Right atrium auricular region (tissue), 2 donors: ENCODE measurements around the gene DNAJC5. TPM values are rescaled to one million over a fixed set of nuclear protein-coding genes. Genes with fewer than 3 reads are reported as not detected.

ENCODE experiments used
- DNase-seq: peaks from one replicate; pipeline ENCODE4 v3.0.0-alpha.2; 2019; ENCODE audit warnings: low spot score
- H3K27ac ChIP-seq, 2 donors: fragments of 200-600 bp; sonication (generic); 1 replicate in 1 of 2; 2 replicates in 1 of 2; pipeline ENCODE4 v1.5.1; 2016 to 2019
- H3K27me3 ChIP-seq, 2 donors: fragments of 200-600 bp; sonication (generic); one replicate each; pipeline versions ENCODE4 v1.5.1 to v1.6.0; 2017 to 2019
- H3K36me3 ChIP-seq: fragments of 200-600 bp; sonication (generic); one replicate; pipeline ENCODE4 v1.5.1; 2016
- H3K4me1 ChIP-seq, 2 donors: fragments of 200-600 bp; sonication (generic); one replicate each; pipeline versions ENCODE4 v1.5.1 to v1.6.0; 2017 to 2019
- H3K4me3 ChIP-seq, 2 donors: fragments of 200-600 bp; sonication (generic); 1 replicate in 1 of 2; 2 replicates in 1 of 2; pipeline ENCODE4 v1.5.1; 2017 to 2019; ENCODE audit warnings: mild to moderate bottlenecking in 1 of 2, moderate library complexity in 1 of 2
- H3K9me3 ChIP-seq, 2 donors: fragments of 200-600 bp; sonication (generic); one replicate each; pipeline ENCODE4 v1.5.1; 2019
- CTCF ChIP-seq, 2 donors: fragments of 200-600 bp; sonication (generic); IDR thresholded peaks; one replicate each; pipeline ENCODE4 v1.5.1; 2019; ENCODE audit warnings: antibody characterized with exemption in 2 of 2
- total RNA-seq, 2 donors: library from RNA; depleted of rRNA; stranded (reverse); fragments of >200 nt; gene quantifications; one replicate each; pipeline ENCODE4 v1.1.0, GENCODE V29; 2016

Gene DNAJC5
- total RNA-seq, 2 donors from 2014 or later = 41.2 to 43.8 TPM

GRCh38 chr20:63966944-63967322 is 72.0 kb downstream of the DNAJC5 start:
- H3K9me3 ChIP-seq = no peaks in the 10 kb centered on the region
- H3K4me3 ChIP-seq = no peak overlapping the region
- DNase-seq = no peak
- H3K27ac ChIP-seq = no peak overlapping the region
- H3K27me3 ChIP-seq = no peaks in the 10 kb centered on the region
- peaks cover 25% of the 10 kb centered on the region for H3K36me3 ChIP-seq
- no peak for TF ChIP-seq CTCF (IDR thresholded peaks at IDR 0.05)
- peaks cover 0 to 20% of the 10 kb centered on the region in 2 donors for H3K4me1 ChIP-seq

- Histone ChIP-seq H3K36me3 (peaks cover 20% of the 10 kb centered on the region), H3K27me3 (no peaks in the 10 kb centered on the region), H3K4me3 (no peak overlapping the region), H3K27ac (no peak overlapping the region), H3K9me3 (no peaks in the 10 kb centered on the region), H3K4me1 (peaks cover 0 to 20% of the 10 kb centered on the region in 2 donors)
- TF ChIP-seq CTCF (IDR thresholded peaks at IDR 0.05) = no peak
- DNase-seq = no peak
Measured at GRCh38 chr20:63967330-63968135, 72.6 kb downstream of the DNAJC5 start.

GRCh38 chr20:63968136-63968927 is 73.4 kb downstream of the DNAJC5 start:
- TF ChIP-seq CTCF (IDR thresholded peaks at IDR 0.05) = no peak
- no peaks in the 10 kb centered on the region for H3K27me3 ChIP-seq
- H3K9me3 ChIP-seq = no peaks in the 10 kb centered on the region
- no peak for DNase-seq
- peaks cover 13% of the 10 kb centered on the region for H3K36me3 ChIP-seq
- H3K4me3 ChIP-seq = peak overlapping the region in 1 of 2 donors; percentile 66
- peaks cover 0 to 21% of the 10 kb centered on the region in 2 donors for H3K4me1 ChIP-seq
- peak overlapping the region in 1 of 2 donors; percentile 62 for H3K27ac ChIP-seq

- H3K4me3 ChIP-seq = peak overlapping the region; percentile 48 to 66
- peaks cover 7% of the 10 kb centered on the region for H3K36me3 ChIP-seq
- TF ChIP-seq CTCF (IDR thresholded peaks at IDR 0.05) = no peak
- peak; percentile 58 for DNase-seq
- H3K9me3 ChIP-seq = no peaks in the 10 kb centered on the region
- peaks cover 0 to 25% of the 10 kb centered on the region in 2 donors for H3K4me1 ChIP-seq
- H3K27me3 ChIP-seq = no peaks in the 10 kb centered on the region
- peak overlapping the region; percentile 62 to 70 for H3K27ac ChIP-seq
Measured at GRCh38 chr20:63968928-63969760, 74.2 kb downstream of the DNAJC5 start.

GRCh38 chr20:63969838-63970713 is 75.2 kb downstream of the DNAJC5 start, which contains the start of gene ZNF512B:
Gene ZNF512B, minus strand, starts transcription at chr20:63969930. Its CDS starts 1,980 bp downstream, at chr20:63967950.
- Histone ChIP-seq H3K36me3 (peaks cover 7% of the 10 kb centered on the region), H3K27me3 (no peaks in the 10 kb centered on the region), H3K4me1 (peaks cover 0 to 25% of the 10 kb centered on the region in 2 donors), H3K27ac (peak within 1 kb of the TSS; percentile 62 to 70), H3K9me3 (no peaks in the 10 kb centered on the region), H3K4me3 (peak within 1 kb of the TSS; percentile 48 to 66)
- DNase-seq = no peak
- no peak for TF ChIP-seq CTCF (IDR thresholded peaks at IDR 0.05)
